8988T (cell line): ENCODE results near the gene LCE1F.

Source experiments
- DNase-seq: peaks from one replicate; pipeline ENCODE4 v3.0.0; 2011

Gene LCE1F

DNA sequence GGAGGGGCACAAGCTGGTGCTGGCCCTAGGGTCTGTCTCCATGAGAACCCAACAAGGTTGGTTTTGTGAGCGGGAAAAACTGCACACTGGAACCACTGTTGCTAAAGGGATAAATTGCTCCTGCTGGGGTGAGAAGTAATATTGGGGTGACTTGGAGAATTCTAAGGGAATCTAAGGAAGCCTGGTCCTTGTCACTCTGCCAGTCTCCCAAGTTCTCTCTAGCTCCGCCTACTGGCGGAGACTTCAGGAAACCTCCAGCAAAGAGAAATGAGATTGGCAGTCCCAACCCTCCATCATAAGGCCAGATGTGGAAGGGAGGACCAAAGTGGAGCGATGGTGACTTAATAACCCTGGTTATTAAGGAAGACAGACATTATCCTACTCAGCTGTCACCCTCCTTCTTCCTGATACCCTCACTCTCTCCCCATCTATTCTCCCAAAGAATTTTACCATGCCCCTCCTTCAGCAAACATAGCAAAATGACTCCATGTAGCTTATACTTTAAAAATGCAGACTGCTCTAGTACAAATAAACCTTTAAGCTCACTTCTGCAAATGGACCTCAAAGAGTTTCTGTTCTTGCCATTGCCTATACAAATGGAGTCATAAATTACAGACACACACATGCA lies 2.7 kb downstream of the LCE1F start:
- no peak for DNase-seq

DNA sequence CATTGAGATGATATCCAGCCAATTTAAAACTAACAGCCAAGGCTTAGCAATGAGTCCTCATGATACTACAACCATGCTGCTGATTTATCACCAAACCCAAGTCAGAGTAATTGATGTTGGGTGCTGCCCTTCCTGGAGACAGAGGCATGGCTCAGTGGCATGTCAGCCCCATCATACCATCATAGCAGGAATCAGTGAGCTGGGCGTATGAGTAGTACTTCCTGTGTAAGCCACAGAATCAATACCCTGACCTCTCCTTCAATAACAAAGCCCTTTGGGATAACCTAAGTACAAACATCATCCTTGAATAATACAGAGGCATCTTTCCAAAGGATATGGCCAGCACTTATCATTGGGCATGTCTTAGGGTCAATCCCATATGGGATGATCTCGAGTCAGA lies 8.2 kb downstream of the LCE1F start:
- no peak for DNase-seq

DNA sequence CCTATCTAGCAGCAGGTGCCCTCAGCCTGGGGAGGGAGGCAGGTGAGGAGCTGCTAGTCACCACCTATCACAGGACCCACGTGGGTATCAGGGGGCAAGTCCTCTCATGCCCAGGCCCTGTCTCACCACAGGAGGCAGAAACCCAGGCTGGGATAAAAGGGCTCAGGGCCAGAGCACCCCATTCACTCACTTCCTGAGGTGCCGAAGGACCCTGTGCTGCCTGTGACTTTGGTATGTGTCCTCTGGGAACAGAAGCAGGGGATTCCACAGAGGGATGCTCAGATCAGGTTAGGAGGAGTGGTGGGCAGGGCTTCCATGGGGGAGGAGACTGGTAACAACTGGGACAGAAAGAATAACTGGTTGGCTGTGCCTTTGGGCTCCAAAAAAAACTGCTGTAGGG lies 11.1 kb downstream of the LCE1F start, which contains the start of gene LCE1E:
Gene LCE1E, plus strand, starts transcription at position 181 of the 400 bp plus-strand sequence. CDS start 1,043 bp downstream, outside the sequence.
- no peak for DNase-seq

DNA sequence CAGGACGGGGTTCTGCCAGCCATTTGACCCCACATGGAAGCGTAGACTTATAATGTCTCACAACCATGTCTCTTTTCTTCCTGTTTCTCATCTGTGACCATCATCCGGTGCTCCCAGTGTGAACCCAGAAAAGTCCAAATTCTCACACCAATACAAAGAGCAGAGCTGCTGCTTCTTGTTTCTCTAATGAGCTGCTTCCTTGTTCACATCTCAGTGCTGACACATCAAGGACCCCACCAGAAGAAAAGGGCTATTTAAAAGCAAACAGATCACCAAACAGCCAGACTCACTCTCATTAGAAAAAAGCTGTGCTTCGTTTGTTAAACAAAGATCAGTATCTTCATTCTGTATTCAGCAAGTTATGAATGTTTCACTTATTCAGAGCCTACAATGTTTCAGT lies 20.7 kb downstream of the LCE1F start:
- no peak for DNase-seq

DNA sequence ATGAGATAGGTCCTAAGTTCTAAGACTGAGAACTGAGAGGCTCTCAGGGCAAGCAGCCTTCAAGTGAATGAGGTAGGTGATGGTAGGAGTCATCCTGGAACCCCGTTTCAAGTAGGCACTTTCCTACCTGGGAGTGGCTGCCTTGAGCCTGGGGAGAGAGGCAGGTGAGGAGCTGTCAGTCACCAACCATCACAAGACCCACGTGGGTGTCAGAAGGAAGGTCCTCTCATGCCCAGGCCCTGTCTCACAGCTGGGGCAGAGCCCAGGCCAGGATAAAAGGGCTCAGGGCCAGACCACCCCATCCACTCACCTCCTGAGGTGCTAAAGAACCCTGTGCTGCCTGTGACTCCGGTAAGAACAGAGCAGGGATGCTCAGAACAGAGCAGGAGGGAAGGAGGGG lies 21.5 kb downstream of the LCE1F start, which contains the start of gene LCE1D:
Gene LCE1D, plus strand, starts transcription at position 301 of the 400 bp plus-strand sequence. CDS start 1,074 bp downstream, outside the sequence.
- no peak for DNase-seq

DNA sequence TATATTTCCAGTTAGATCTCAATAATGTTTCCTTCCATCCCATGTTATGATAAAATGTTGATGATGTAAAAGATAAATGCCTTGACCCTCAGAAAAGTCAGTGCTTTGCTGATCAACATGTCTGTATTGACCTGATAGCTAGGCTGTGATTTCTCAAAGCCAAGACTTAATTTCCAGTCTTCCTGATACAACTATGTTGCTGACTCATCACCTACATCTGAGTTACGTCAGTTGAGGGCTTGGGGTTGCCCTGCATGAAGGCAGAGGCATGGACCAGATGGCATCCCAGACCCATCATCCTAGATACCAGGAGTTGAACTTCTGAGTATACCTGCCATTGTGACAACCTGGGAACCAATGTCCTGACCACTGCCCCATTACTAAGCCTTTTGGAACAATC lies 26.4 kb downstream of the LCE1F start:
- no peak for DNase-seq

DNA sequence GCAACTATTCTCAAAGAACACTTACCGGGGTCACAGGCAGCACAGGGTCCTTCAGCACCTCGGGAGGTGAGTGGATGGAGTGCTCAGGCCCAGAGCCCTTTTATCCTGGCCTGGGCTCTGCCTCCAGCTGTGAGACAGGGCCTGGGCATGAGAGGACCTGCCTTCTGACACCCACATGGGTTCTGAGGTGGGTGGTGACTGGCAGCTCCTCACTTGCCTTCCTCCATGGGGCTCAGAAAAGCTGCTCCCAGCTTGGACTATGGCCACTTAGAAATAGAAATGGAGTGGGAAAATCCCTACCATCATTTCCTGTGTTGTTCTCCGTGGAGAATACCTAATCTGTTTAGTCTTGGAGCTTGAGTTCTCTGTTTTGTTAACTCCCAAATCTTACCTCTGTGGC lies 31.6 kb downstream of the LCE1F start, which contains the start of gene LCE1C:
Gene LCE1C, minus strand, starts transcription at position 76 of the 400 bp plus-strand sequence. CDS start 1,173 bp downstream, outside the sequence.
- DNase-seq: no peak

DNA sequence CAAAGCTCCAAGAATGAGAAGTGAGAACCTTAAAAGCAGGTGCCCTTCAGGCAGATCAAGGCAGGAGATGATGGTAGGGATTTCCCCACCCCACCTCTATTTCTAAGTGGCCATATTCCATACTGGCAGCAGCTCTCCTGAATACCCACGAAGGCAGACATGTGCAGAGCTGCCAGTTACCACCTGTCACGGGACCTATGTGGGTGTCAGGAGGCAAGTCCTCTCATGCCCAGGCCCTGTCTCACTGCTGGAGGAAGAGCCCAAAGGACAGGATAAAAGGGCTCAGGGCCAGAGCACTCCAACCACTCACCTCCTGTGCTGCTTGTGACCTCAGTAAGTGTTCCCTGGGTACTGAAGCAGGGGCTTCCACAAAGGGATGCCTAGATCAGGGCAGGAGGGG lies 36.1 kb downstream of the LCE1F start:
- DNase-seq: no peak

DNA sequence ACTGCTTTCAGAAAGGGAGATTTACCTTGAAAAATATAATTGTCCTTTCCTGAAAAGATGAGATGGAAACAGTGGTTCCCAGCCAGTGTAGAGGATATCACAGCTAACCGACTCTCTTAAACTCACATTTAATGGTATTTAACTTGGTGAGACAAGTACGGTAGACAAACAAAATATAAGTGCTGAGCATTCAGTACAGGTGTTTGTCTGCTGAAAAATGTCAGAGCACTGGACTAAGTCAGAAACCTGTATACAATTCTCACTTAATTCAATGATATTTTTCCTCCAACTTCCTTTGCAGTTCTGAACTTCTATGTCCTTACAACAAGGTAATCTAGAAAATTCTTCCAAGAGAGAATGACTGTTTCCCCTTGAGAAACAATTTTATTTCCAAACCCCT lies 36.7 kb downstream of the LCE1F start, which contains the start of gene LCE1B:
Gene LCE1B, plus strand, starts transcription at position 301 of the 400 bp plus-strand sequence. CDS start 476 bp downstream, outside the sequence.
- DNase-seq: no peak

DNA sequence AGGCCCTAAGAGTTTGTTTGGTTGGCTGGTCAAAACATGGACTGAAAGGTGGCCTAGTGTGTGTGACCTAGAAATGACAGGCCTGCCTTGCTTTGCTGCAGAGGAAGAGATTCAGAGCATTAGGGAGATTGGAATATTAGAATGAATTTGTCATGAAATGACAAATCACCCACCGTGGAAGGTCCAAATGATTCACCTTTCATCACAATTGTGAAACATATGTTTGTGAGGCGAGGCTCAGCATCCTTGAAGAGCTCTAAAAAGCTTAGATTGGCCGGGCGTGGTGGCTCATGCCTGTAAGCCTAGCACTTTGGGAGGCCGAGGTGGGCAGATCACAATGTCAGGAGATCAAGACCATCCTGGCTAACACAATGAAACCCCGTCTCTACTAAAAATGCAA lies 42.4 kb downstream of the LCE1F start:
- DNase-seq: no peak

DNA sequence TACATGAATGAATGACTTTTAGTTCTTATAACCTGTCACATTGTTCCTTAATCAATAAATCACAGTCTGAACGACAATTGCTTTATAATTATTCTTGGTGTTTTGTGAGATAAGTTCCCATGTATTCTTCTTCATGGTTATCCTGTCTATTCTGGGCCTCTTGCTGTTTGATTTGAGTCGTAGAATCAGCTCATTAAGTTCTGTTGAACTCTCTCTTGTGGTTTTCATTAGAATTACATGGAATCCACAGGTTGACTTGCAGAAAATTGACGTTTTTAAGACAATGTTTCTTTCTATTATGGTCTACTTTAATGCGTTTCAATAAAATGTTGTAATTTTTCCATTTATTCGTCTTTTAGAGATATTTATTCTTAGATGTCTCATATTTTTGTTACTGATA lies 48.4 kb downstream of the LCE1F start:
- no peak for DNase-seq

DNA sequence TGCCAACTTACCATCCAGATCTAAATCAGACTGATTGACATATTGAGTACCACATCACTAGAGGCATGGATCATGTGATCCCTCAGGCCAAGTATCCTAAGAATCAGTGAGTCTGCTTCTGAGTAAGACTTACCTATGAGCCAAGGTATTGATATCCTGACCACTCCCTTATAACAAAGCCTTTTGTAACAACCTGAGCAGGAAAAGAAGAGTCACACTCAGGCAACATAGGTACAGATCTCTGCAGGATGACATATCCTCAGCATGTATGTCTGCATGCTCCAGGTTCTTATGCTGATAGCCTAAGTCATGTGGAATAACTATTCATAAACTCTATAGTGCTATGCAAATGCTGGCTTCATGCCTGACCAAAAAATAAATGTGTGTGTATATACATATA lies 50.0 kb downstream of the LCE1F start:
- no peak for DNase-seq
